Adipose tissue (tissue), 3 donors: Measurements from ENCODE around the gene USP27X. TPM values are rescaled to one million over a fixed set of nuclear protein-coding genes. Genes with fewer than 3 reads are reported as not detected.
A peak's percentile ranks its signal among the peaks of the same experiment; 100 is the strongest.

ENCODE experiments used
- H3K27ac ChIP-seq: one replicate; pipeline ENCODE4 v1.5.1; 2013; ENCODE audit warnings: low read depth, low read length
- WGBS, 3 donors: extraction: QIAGEN DNeasy Blood & Tissue Kit; methylation state at CpG; one replicate each; pipeline ENCODE4 v1.1.7; 2013; 5-methylcytosine and 5-hydroxymethylcytosine counted together
- polyA plus RNA-seq, 3 donors: library from polyadenylated mRNA; stranded (reverse); fragments of 200-250 nt; gene quantifications; one replicate each; pipeline ENCODE4 v1.2.3, GENCODE V29; 2013
- donor health status: healthy with polysubstance abuse.
- donor health status: Bipolar disorder and iron deficiency.
- donor health status: healthy.

The USP27X gene
- polyA plus RNA-seq = 1 to 10 TPM; 1.2 to 2.0 (median 2.0) TPM

- WGBS, 3 donors = 0 to 30% (median 0%) methylated on average over 37 to 60 of the region's 60 CpGs
- H3K27ac ChIP-seq = peak within 1 kb of the TSS; percentile 19
Measured at GRCh38 chrX:49878834-49879655, at the start of gene USP27X. Gene USP27X, plus strand, starts transcription at chrX:49879484. Its CDS starts 824 bp downstream, at chrX:49880308.

GRCh38 chrX:49838374-49838773, 40.9 kb upstream of the USP27X start:
- 12 to 24% (median 16%) methylated on average over 8 of the region's 8 CpGs for WGBS, 3 donors
- no peak overlapping the region for H3K27ac ChIP-seq

GRCh38 chrX:49840679-49841078, 38.6 kb upstream of the USP27X start:
- H3K27ac ChIP-seq = no peak overlapping the region
- 42 to 45% (median 45%) methylated on average over 3 of the region's 3 CpGs for whole genome bisulfite sequencing, 3 donors

- H3K27ac ChIP-seq = no peak overlapping the region
Measured at GRCh38 chrX:49842621-49843020, 36.7 kb upstream of the USP27X start.

- no peak overlapping the region for H3K27ac ChIP-seq
- WGBS, 3 donors = 30 to 79% (median 56%) methylated on average over 8 of the region's 8 CpGs
Measured at GRCh38 chrX:49844611-49845010, 34.7 kb upstream of the USP27X start.

- no peak overlapping the region for H3K27ac ChIP-seq
- WGBS, 3 donors = 73 to 86% (median 85%) methylated on average over 4 of the region's 4 CpGs
Measured at GRCh38 chrX:49845701-49846403, 33.4 kb upstream of the USP27X start.

GRCh38 chrX:49846522-49846921, 32.8 kb upstream of the USP27X start:
- WGBS, 3 donors = 55 to 88% (median 66%) methylated on average over 1 of the region's 1 CpG
- no peak overlapping the region for H3K27ac ChIP-seq

- 68 to 95% (median 82%) methylated on average over 3 of the region's 3 CpGs for WGBS, 3 donors
- H3K27ac ChIP-seq = no peak overlapping the region
Measured at GRCh38 chrX:49848275-49848674, 31.0 kb upstream of the USP27X start.

GRCh38 chrX:49850028-49850427, 29.3 kb upstream of the USP27X start:
- no peak overlapping the region for H3K27ac ChIP-seq
- WGBS, 3 donors = 31 to 81% (median 52%) methylated on average over 1 of the region's 1 CpG

- no peak overlapping the region for H3K27ac ChIP-seq
- WGBS, 3 donors = 74 to 95% (median 86%) methylated on average over 3 to 6 of the region's 6 CpGs
Measured at GRCh38 chrX:49853661-49854060, 25.6 kb upstream of the USP27X start.

- H3K27ac ChIP-seq = no peak overlapping the region
- WGBS, 3 donors = 62 to 100% (median 89%) methylated on average over 2 of the region's 2 CpGs
Measured at GRCh38 chrX:49856819-49857218, 22.5 kb upstream of the USP27X start.

- 39 to 50% (median 45%) methylated on average over 2 of the region's 2 CpGs for WGBS, 3 donors
Measured at GRCh38 chrX:49858341-49858740, 20.9 kb upstream of the USP27X start.

GRCh38 chrX:49859491-49859890, 19.8 kb upstream of the USP27X start:
- 87 to 97% (median 93%) methylated on average over 1 of the region's 1 CpG for WGBS, 3 donors
- no peak overlapping the region for H3K27ac ChIP-seq

More at GRCh38 chrX:49858341-49858740, 20.9 kb upstream of the USP27X start:
- no peak overlapping the region for H3K27ac ChIP-seq

GRCh38 chrX:49860867-49861535, 18.3 kb upstream of the USP27X start:
- no peak overlapping the region for H3K27ac ChIP-seq
- 69 to 91% (median 69%) methylated on average over 2 of the region's 2 CpGs for WGBS, 3 donors

GRCh38 chrX:49862093-49862492, 17.2 kb upstream of the USP27X start:
- no peak overlapping the region for H3K27ac ChIP-seq

GRCh38 chrX:49868739-49869138, 10.5 kb upstream of the USP27X start:
- no peak overlapping the region for H3K27ac ChIP-seq
- 44 to 48% (median 46%) methylated on average over 1 of the region's 1 CpG for WGBS, 3 donors

- WGBS, 3 donors = 1 to 14% (median 9%) methylated on average over 3 of the region's 3 CpGs
Measured at GRCh38 chrX:49876750-49877149, 2.5 kb upstream of the USP27X start.

GRCh38 chrX:49877397-49878101, 1.7 kb upstream of the USP27X start:
- 52 to 77% (median 57%) methylated on average over 5 of the region's 5 CpGs for WGBS, 3 donors
- no peak overlapping the region for H3K27ac ChIP-seq

More at GRCh38 chrX:49876750-49877149, 2.5 kb upstream of the USP27X start:
- H3K27ac ChIP-seq = no peak overlapping the region
